Kidney (tissue), 14 donors: ENCODE results near the gene QKI. TPM values are rescaled to one million over a fixed set of nuclear protein-coding genes. Genes with fewer than 3 reads are reported as not detected.

Source experiments
- DNase-seq, 5 donors: peaks; one replicate each; pipeline ENCODE4 v3.0.0-alpha.2; 2013 to 2020
- FAIRE-seq: peaks from 2 replicates; lab custom pipeline; 2012; peaks lifted over from hg19 to GRCh38; lab: Jason Lieb, UNC
- H3K27ac ChIP-seq, 2 donors: one replicate each; pipeline ENCODE4 v1.7.0; 2013; ENCODE audit warnings: low read depth in 2 of 2, low read length in 2 of 2, inconsistent platforms in 1 of 2
- H3K27me3 ChIP-seq: one replicate; pipeline ENCODE4 v1.7.1; 2013; ENCODE audit warnings: low read length, inconsistent platforms; ENCODE audit not compliant: control insufficient read depth, insufficient read depth
- H3K36me3 ChIP-seq, 3 donors: one replicate each; pipeline versions ENCODE4 v1.7.0 to v1.7.1; 2013; ENCODE audit warnings: low read length in 3 of 3, control low read depth in 1 of 3, inconsistent platforms in 1 of 3; ENCODE audit not compliant: insufficient read depth in 3 of 3, control insufficient read depth in 2 of 3
- H3K4me1 ChIP-seq, 3 donors: one replicate each; pipeline versions ENCODE4 v1.7.0 to v1.7.1; 2013; ENCODE audit warnings: low read length in 3 of 3, inconsistent platforms in 1 of 3, low read depth in 1 of 3; ENCODE audit not compliant: control insufficient read depth in 2 of 3, insufficient read depth in 2 of 3
- H3K4me3 ChIP-seq, 3 donors: one replicate each; pipeline versions ENCODE4 v1.7.0 to v1.8.1; 2013; ENCODE audit warnings: low read length in 3 of 3, control low read depth in 1 of 3, inconsistent platforms in 1 of 3
- H3K9ac ChIP-seq, 3 donors: one replicate each; pipeline versions ENCODE4 v1.7.0 to v1.7.1; 2013; ENCODE audit warnings: low read length in 3 of 3, control low read depth in 1 of 3, inconsistent platforms in 1 of 3
- H3K9me3 ChIP-seq, 3 donors: one replicate each; pipeline versions ENCODE4 v1.7.0 to v1.7.1; 2013; ENCODE audit warnings: low read length in 3 of 3, control low read depth in 1 of 3, inconsistent platforms in 1 of 3; ENCODE audit not compliant: control insufficient read depth in 2 of 3, insufficient read depth in 1 of 3
- CTCF ChIP-seq: IDR thresholded peaks from 3 replicates; pipeline ENCODE4 v1.5.1; 2012; ENCODE audit warnings: mild to moderate bottlenecking, moderate library complexity, borderline replicate concordance; ENCODE audit not compliant: insufficient read depth; ENCODE audit errors: extremely low read depth
- intact Hi-C: fragments of 100-400 bp; cut with DNase I; formaldehyde crosslinking; loops from one replicate; pipeline ENCODE4 v1.11.1; 2022
- polyA plus RNA-seq: library from polyadenylated mRNA; stranded (reverse); fragments of 350-450 nt; fragmentation: Illumina TruSeq; extraction: RNeasy Lipid Tissue Mini Kit (QIAGEN cat#74804); gene quantifications from one replicate; pipeline ENCODE4 v1.2.3, GENCODE V29; 2014; ENCODE audit warnings: low read depth, low replicate concordance; ENCODE audit not compliant: insufficient read depth
- total RNA-seq: library from RNA; stranded (reverse); fragmentation: NEBNext Ultra II Directional; extraction: Animal tissue kit (Norgen Biotek cat#: 25700); gene quantifications from one replicate; pipeline ENCODE4 v1.2.1, GENCODE V29; 2021
- donor health status: control.
- donor health status: control.
- donor health status: control.
- donor health status: control.
- donor health status: control.
- donor health status: DM: yes; HTN: yes; CAD: no.
- donor health status: Normal renal cell carcinoma (clear cell type).

The QKI gene
- total and polyA plus RNA-seq, 2 donors from 2014 or later = 17.6 to 121 TPM

DNA sequence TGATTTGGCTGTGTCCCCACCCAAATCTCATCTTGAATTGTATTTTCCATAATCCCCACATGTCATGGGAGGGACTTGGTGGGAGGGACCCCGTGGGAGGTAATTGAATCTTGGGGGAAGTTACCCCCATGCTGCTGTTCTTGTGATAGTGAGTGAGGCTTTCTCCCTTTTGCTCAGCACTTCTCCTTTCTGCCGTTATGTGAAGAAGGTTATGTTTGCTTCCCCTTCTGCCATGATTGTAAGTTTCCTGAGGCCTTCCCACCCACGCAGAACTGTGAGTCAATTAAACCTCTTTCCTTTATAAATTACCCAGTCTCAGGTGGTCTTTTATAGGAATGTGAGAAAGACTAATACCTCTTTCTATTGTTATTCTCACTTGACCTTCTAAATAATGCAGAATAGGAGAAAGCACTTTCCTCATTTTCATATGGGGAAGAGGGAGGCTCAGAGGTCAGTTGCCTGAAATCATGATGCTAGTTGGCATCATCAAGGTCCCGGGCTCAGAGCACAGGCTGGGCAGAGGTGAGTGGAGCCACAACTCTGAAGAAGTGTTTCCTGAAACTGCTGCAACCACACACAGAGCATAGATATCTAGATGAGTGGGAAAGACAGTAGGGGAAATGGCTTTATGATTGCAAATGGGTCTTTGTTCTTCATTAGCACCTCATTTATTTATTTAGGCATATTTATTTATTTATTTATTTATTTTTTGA is 191.0 kb downstream of the QKI start:
- no peak for TF ChIP-seq CTCF

GRCh38 chr6:163607792-163608191 is 193.3 kb downstream of the QKI start:
- Histone ChIP-seq H3K27me3 (no peaks in the 10 kb centered on the region), H3K4me3 (no peak overlapping the region), H3K9ac (no peak overlapping the region), H3K27ac (no peak overlapping the region), H3K9me3 (no peaks in the 10 kb centered on the region), H3K36me3 (no peaks in the 10 kb centered on the region), H3K4me1 (no peaks in the 10 kb centered on the region)
- TF ChIP-seq CTCF = no peak
- peak in 2 of 5 donors; percentile 16 to 34 for DNase-seq
- intact Hi-C loops = no loop called here
- FAIRE-seq = no peak

More for the DNA sequence above, 191.0 kb downstream of the QKI start:
- intact Hi-C loops = no loop called here
- no peaks in the 10 kb centered on the region for H3K9me3 ChIP-seq
- DNase-seq = no peak
- no peak overlapping the region for H3K9ac ChIP-seq
- no peaks in the 10 kb centered on the region for H3K27me3 ChIP-seq
- H3K27ac ChIP-seq = no peak overlapping the region
- H3K4me3 ChIP-seq = no peak overlapping the region
- no peak for FAIRE-seq
- H3K36me3 ChIP-seq = no peaks in the 10 kb centered on the region
- H3K4me1 ChIP-seq = no peaks in the 10 kb centered on the region

GRCh38 chr6:163608204-163608644 is 193.7 kb downstream of the QKI start:
- H3K4me1 ChIP-seq = no peaks in the 10 kb centered on the region
- H3K36me3 ChIP-seq = no peaks in the 10 kb centered on the region
- H3K4me3 ChIP-seq = no peak overlapping the region
- no peaks in the 10 kb centered on the region for H3K9me3 ChIP-seq
- H3K27me3 ChIP-seq = no peaks in the 10 kb centered on the region
- no peak for TF ChIP-seq CTCF
- intact Hi-C loops = no loop called here
- DNase-seq (peak in 4 of 5 donors; percentile 46 to 70 (median 54)), FAIRE-seq (no peak)
- no peak overlapping the region for H3K27ac ChIP-seq
- no peak overlapping the region for H3K9ac ChIP-seq
